Gastrocnemius medialis (tissue), 4 donors: ENCODE data around the gene CARD9. TPM values are rescaled to one million over a fixed set of nuclear protein-coding genes. Genes with fewer than 3 reads are reported as not detected.

Experiments used
- ATAC-seq, 2 donors: fragments of 150-250 bp; one replicate each; pipeline ENCODE4 v1.9.1; 2016
- DNase-seq, 2 donors: peaks; one replicate each; pipeline ENCODE4 v3.0.0-alpha.2; 2019
- H3K27ac ChIP-seq, 4 donors: fragments of 200-600 bp; sonication (generic); 1 replicate in 1 of 4; 2 replicates in 3 of 4; pipeline ENCODE4 v1.5.1; 2016 to 2018; ENCODE audit warnings: mild to moderate bottlenecking in 2 of 4, moderate library complexity in 1 of 4
- H3K27me3 ChIP-seq, 3 donors: fragments of 200-600 bp; sonication (generic) in 2 of 3; 1 replicate in 1 of 3; 2 replicates in 2 of 3; pipeline versions ENCODE4 v1.5.1 to v1.6.0; 2016 to 2019; ENCODE audit warnings: mild to moderate bottlenecking in 1 of 3, moderate library complexity in 1 of 3
- H3K36me3 ChIP-seq, 2 donors: fragments of 200-600 bp; sonication (generic) in 1 of 2; one replicate each; pipeline ENCODE4 v1.5.1; 2017 to 2018
- H3K4me1 ChIP-seq, 2 donors: fragments of 200-600 bp; sonication (generic) in 1 of 2; one replicate each; pipeline ENCODE4 v1.5.1; 2016 to 2017; ENCODE audit warnings: mild to moderate bottlenecking in 2 of 2
- H3K4me3 ChIP-seq, 4 donors: fragments of 200-600 bp; sonication (generic) in 3 of 4; 1 replicate in 1 of 4; 2 replicates in 3 of 4; pipeline ENCODE4 v1.5.1; 2016 to 2019; ENCODE audit warnings: mild to moderate bottlenecking in 2 of 4
- H3K9me3 ChIP-seq, 3 donors: fragments of 200-600 bp; sonication (generic) in 2 of 3; 1 replicate in 1 of 3; 2 replicates in 2 of 3; pipeline ENCODE4 v1.5.1; 2016 to 2019
- POLR2A ChIP-seq, 2 donors: fragments of 450-650 bp; IDR thresholded peaks; one replicate each; pipeline ENCODE4 v1.6.1; 2017; ENCODE audit warnings: antibody characterized with exemption in 2 of 2, mild to moderate bottlenecking in 2 of 2, moderate library complexity in 2 of 2
- in situ Hi-C, 4 donors: fragments of 200-750 bp; cut with MboI; loops; one replicate each; pipeline versions ENCODE4 v1.15.0 to v1.8.0; 2017; ENCODE audit warnings: low sequenced_read_pairs in 4 of 4
- intact Hi-C: fragments of 100-400 bp; cut with DNase I; formaldehyde crosslinking; loops from one replicate; pipeline ENCODE4 v1.15.1; 2023; ENCODE audit warnings: low total_unique reads
- total RNA-seq, 4 donors: library from RNA; depleted of rRNA; stranded (reverse); fragments of >200 nt; gene quantifications; one replicate each; pipeline versions ENCODE4 v1.1.0 to v1.2.3, GENCODE V29; 2016
- TF ChIP-seq, protein P1 (sequence below), 5 experiments: fragments of 450-650 bp in 3 of 5; fragments of 200-600 bp in 2 of 5; sonication (generic) in 2 of 5; IDR thresholded peaks in 4 of 5; conservative IDR thresholded peaks in 1 of 5; 1 replicate in 4 of 5; 2 replicates in 1 of 5; pipeline ENCODE4 v1.5.1; 2016 to 2019; ENCODE audit warnings: antibody characterized with exemption in 5 of 5, mild to moderate bottlenecking in 3 of 5, moderate library complexity in 3 of 5

CARD9 gene, protein sequence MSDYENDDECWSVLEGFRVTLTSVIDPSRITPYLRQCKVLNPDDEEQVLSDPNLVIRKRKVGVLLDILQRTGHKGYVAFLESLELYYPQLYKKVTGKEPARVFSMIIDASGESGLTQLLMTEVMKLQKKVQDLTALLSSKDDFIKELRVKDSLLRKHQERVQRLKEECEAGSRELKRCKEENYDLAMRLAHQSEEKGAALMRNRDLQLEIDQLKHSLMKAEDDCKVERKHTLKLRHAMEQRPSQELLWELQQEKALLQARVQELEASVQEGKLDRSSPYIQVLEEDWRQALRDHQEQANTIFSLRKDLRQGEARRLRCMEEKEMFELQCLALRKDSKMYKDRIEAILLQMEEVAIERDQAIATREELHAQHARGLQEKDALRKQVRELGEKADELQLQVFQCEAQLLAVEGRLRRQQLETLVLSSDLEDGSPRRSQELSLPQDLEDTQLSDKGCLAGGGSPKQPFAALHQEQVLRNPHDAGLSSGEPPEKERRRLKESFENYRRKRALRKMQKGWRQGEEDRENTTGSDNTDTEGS
- total RNA-seq = 1 to 10 TPM in 1 of 4 donors, under 1 TPM in 3; 0.34 to 1.2 (median 0.69) TPM

DNA sequence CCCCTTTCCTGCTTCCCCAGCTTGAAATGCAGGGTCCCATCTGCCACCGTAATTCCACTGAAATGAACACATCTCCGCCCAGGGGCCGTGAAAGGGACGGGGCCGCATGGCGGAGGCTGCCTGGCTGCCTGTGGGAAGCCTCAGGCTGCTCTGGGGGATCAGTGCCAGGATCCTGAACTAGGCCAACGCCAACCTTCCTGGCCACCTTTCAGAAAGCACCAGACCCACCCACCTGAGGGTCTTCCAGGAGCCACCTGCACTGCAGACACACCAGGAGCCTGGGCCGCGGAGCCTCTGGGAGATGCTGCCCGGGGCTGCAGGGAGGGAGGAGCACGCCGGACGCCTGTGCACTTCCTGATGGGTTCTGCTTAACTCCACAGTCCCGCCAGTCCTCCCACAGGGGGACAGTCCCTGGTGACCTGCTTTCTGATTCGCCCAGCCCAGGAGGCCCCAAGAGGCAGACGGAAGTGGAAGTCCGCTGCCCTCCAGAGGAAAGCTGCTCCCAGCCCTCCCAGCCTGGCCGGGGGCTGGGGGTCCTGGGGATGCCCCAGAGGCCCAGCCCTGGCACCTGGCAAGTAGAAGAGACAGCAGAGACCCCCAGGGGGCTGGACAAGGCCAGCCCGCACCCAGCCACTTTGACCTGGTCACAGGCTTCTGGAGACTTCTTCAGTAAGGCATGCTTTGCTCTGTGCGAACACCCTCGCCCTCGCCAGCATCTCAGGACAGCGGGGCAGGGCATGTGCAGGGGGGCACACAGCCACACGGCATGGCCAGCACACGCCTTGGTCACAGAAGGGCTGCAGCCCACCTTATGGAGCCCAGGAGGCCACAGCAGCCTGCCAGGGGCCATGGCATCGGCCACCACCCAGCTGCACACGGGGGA is at the start of gene CARD9:
TSS of gene CARD9 (minus strand) at position 370 of the 883 bp plus-strand sequence. CDS start 1,591 bp downstream, outside the sequence.
- peaks cover 0 to 5% (median 0%) of the 10 kb centered on the region in 3 donors for H3K27me3 ChIP-seq
- in situ Hi-C loops = no loop called here
- no peak within 1 kb of the TSS for H3K27ac ChIP-seq
- no peak for ATAC-seq
- TF ChIP-seq POLR2A (IDR thresholded peaks at IDR 0.05) = no peak
- TF ChIP-seq, protein P1, sequence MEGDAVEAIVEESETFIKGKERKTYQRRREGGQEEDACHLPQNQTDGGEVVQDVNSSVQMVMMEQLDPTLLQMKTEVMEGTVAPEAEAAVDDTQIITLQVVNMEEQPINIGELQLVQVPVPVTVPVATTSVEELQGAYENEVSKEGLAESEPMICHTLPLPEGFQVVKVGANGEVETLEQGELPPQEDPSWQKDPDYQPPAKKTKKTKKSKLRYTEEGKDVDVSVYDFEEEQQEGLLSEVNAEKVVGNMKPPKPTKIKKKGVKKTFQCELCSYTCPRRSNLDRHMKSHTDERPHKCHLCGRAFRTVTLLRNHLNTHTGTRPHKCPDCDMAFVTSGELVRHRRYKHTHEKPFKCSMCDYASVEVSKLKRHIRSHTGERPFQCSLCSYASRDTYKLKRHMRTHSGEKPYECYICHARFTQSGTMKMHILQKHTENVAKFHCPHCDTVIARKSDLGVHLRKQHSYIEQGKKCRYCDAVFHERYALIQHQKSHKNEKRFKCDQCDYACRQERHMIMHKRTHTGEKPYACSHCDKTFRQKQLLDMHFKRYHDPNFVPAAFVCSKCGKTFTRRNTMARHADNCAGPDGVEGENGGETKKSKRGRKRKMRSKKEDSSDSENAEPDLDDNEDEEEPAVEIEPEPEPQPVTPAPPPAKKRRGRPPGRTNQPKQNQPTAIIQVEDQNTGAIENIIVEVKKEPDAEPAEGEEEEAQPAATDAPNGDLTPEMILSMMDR (IDR thresholded peaks at IDR 0.05 in 4 of 5, conservative IDR thresholded peaks at IDR 0.05 in 1 of 5) = no peak
- peak within 1 kb of the TSS in 2 of 4 donors; percentile 17 to 26 for H3K4me3 ChIP-seq
- no peaks in the 10 kb centered on the region for H3K36me3 ChIP-seq
- no peaks in the 10 kb centered on the region for H3K4me1 ChIP-seq
- H3K9me3 ChIP-seq = no peaks in the 10 kb centered on the region
- intact Hi-C loops = no loop called here
- peak in 1 of 2 donors; percentile 13 for DNase-seq

DNA sequence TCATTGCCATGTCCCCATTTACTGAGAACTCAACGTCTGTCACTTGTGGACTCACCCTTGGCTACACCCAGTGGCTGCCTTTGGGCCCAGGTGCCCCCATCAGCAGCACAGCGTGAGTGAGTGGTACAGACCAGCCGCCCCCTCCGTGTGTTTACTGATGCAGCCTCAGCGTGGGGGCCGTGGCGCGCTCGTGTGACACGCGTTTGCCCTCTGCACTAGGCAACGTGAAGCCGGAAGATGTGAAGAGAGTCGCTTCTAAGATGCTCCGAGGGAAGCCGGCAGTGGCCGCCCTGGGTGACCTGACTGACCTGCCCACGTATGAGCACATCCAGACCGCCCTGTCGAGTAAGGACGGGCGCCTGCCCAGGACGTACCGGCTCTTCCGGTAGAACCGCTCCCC is 49.4 kb upstream of the CARD9 start:
- DNase-seq (no peak), ATAC-seq (no peak)
- TF ChIP-seq POLR2A (IDR thresholded peaks at IDR 0.05) = no peak
- TF ChIP-seq, protein P1 (IDR thresholded peaks at IDR 0.05 in 4 of 5, conservative IDR thresholded peaks at IDR 0.05 in 1 of 5) = no peak
- H3K36me3 ChIP-seq = peaks cover 0 to 77% of the 10 kb centered on the region in 2 donors
- no peaks in the 10 kb centered on the region for H3K9me3 ChIP-seq
- no peak overlapping the region for H3K4me3 ChIP-seq
- no peaks in the 10 kb centered on the region for H3K4me1 ChIP-seq
- in situ Hi-C loops (no loop called here), intact Hi-C loops (no loop called here)
- H3K27me3 ChIP-seq = no peaks in the 10 kb centered on the region
- H3K27ac ChIP-seq = no peak overlapping the region

DNA sequence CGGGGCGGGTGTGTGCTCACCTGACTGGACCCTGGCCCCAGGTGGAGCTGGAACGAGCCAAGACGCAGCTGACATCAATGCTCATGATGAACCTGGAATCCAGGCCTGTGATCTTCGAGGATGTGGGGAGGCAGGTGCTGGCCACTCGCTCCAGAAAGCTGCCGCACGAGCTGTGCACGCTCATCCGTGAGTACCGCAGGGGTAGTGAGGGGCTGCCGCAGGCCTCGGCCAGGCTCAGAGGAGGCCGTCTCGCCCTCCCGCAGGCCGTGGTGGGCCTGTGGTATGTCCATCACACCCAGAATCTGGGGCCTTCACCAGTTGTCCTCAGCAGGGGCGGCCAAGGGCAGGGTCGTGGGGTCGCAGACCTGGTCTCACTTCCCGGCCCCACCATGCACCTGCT is 48.3 kb upstream of the CARD9 start:
- Histone ChIP-seq H3K4me1 (no peaks in the 10 kb centered on the region), H3K4me3 (no peak overlapping the region), H3K27ac (no peak overlapping the region), H3K9me3 (no peaks in the 10 kb centered on the region), H3K27me3 (no peaks in the 10 kb centered on the region), H3K36me3 (peaks cover 0 to 86% of the 10 kb centered on the region in 2 donors)
- in situ Hi-C loops (no loop called here), intact Hi-C loops (no loop called here)
- DNase-seq = no peak
- no peak for ATAC-seq
- no peak for TF ChIP-seq POLR2A (IDR thresholded peaks at IDR 0.05)
- TF ChIP-seq, protein P1 (IDR thresholded peaks at IDR 0.05 in 4 of 5, conservative IDR thresholded peaks at IDR 0.05 in 1 of 5) = no peak

DNA sequence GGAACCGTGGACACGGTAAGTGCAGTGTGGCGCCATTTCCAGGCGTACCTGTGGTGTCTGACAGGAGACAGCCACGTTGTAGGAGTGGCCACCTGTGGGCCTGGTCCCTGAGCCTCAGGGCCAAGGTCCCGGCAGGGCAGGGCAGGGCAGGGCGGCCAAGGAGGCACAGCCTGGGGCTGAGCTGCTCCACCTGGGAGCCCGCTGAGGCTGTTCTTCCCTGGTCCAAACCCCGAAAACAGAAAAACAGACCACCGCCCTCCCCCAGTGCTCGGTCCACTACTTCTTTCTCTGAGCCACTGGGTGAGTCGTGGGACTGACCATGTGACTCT is 45.6 kb upstream of the CARD9 start:
- no peak overlapping the region for H3K4me3 ChIP-seq
- intact Hi-C loops = no loop called here
- no peak for ATAC-seq
- H3K27me3 ChIP-seq = no peaks in the 10 kb centered on the region
- TF ChIP-seq, protein P1 (IDR thresholded peaks at IDR 0.05 in 4 of 5, conservative IDR thresholded peaks at IDR 0.05 in 1 of 5) = no peak
- no peak for TF ChIP-seq POLR2A (IDR thresholded peaks at IDR 0.05)
- no peaks in the 10 kb centered on the region for H3K9me3 ChIP-seq
- H3K36me3 ChIP-seq = peaks cover 0 to 100% of the 10 kb centered on the region in 2 donors
- no peak overlapping the region for H3K27ac ChIP-seq
- H3K4me1 ChIP-seq = no peaks in the 10 kb centered on the region
- no peak for DNase-seq
- in situ Hi-C loops = no loop called here
